NCI-H524 (cell line): Measurements from ENCODE around the gene LRRC26.

Experiments
- DNase-seq, 2 experiments: peaks; one replicate each; lab custom pipeline; 2025; lab: John Stamatoyannopoulos, UW

The LRRC26 gene, protein sequence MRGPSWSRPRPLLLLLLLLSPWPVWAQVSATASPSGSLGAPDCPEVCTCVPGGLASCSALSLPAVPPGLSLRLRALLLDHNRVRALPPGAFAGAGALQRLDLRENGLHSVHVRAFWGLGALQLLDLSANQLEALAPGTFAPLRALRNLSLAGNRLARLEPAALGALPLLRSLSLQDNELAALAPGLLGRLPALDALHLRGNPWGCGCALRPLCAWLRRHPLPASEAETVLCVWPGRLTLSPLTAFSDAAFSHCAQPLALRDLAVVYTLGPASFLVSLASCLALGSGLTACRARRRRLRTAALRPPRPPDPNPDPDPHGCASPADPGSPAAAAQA

DNA sequence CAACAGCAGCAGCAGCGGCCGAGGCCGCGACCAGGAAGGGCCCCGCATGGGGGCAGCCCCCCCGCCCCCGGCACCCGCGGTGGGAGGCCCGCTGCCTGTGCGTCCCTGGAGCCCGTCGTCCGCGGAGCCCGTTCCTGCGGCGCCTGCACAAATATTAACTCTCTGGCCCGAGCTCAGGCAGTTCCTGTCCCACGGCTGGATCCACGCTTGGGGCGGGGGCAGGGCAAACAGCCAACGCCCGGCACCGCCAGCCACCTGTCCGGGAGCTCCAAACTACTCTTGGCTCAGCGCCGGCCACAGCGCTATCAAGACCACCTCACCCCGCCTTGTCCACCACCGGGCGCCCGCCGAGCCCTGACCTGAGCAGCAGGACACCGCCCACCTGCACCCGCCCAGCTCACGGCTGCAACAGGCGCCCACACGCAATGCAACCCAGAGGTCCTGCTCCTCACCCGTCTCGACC is at the start of gene LRRC26:
TSS of gene LRRC26 (minus strand) at position 156 of the 463 bp plus-strand sequence. CDS start at position 48, 108 bp downstream.
- DNase-seq, result no peak

DNA sequence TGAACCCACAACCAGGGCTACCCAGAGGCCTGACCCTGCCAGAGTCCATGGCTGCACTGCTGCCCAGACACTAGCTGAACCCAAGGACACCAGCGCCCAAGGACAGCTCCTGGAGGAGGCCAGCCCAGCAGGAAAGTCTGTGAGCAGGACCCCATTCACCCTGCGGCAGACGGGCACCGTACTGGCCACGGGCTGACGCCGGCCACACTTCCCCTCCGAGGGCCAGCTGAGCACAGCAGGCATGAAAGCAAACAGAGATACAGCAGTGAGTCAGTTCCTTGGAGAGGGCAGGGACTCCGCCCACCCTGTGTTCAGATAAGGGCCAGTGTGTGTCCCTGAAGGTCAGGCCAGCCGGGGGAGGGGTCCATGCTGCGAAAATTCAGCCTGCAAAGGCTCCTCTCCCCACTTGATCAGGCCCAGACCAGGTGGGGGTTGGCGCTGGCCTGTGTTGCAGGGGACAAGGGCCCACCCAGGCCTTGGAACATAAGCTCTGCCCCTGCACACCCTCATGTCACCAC is 49.0 kb upstream of the LRRC26 start:
- DNase-seq, result no peak

DNA sequence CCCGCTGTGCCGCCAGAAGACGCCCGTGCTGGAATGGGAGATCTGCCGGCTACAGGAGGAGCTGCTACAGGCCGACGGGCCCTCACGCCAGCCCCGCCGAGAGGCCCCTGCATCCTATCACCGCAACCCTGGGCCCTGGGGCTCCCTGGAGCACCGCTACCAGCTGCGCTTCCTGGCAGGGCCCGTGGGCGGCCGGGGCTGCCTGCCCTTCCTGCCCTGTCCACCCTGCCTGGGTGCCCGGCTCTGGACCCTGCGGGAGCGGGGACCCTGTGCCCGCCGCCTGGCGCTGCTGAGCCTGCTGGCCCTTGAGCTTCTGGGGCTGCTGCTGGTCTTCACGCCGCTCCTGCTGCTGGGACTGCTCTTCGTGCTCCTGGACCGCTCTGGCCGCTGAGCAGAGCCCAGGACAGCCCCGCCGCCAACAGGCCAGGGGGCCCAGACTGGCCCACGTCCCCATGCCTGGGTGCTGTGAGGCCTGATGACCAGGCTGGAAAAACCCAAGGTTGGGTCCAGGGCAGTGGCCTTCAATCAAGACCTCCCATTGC is 48.4 kb upstream of the LRRC26 start:
- no peak for DNase-seq

DNA sequence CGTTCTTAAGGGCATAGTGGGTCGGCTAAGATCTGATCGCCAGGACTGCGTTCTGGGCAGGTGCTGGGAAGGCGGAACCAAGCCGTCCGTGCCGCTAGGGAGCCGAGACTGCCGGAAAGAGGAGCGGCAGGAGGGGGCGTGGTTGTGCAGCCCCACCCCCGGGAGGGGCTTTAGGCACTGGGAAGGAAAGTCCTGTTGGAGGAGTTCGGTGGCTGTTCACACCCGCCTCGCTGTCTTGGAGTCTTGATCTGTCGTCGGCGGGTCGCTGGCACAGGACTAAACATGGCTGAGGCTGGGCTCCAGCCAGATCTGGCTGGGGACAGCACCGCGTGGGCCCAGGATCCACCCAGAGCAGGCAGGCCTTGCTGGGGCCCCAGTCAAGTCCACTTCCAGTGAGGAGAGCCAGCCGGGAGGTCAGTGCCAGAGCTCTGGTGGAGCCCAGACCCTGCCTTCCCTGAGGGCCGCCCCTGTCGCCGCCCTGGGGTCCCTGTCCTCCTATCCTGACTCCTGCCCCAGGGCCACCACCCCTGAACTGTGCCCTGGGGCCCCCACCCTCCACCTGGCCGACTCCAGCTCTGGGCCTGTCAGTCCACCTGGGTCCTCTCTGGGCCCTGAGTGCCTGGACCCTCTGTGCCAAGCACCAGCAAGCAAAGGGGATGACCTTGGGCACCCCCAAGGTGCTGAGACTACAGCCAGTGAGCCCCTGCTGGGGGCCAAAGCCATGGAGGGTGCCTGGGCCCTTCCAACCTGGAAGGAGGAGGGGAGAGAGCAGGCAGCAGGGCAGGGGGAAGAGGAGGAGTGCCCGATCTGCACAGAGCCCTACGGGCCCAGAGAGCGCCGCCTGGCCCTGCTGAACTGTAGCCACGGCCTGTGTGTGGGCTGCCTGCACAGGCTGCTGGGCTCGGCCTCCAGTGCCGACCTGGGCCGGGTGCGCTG is 47.7 kb upstream of the LRRC26 start:
- no peak for DNase-seq

DNA sequence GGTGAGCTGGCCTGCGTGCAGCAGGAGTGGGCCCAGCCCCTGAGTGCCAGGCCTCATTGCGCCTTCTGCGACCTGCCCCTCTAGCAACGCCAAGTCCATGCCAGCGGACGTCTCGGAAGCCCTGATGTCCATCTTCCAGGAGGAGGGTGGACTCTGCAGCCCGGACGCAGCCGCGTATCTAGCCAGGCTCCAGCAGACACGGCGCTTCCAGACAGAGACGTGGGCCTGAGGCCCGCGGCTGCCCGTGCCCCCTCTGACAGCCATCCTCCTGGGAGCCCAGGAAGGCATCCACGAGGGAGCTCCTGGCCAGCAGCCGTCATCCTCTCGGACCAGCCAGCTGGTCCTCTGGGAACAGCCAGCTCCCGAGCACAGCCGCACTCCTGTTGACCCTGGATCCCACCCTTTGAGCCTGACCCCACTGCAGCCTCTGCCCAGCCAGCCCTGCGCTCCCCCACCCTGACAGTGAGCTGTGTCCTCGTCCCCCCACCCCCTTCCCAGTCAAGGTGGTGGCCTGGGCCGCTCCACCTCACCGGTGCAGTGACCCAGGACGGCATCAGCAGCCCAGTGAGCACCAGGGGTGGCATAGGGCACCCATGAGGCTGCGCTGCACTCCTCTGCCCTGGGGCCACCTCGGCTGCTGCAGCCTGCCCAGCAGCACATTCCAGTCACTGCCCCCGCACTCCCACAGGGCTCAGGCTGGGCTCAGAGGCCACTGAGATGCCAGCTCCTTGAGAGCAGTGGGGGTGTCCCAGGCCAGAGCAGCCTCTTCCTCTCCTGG is 46.5 kb upstream of the LRRC26 start:
- DNase-seq, result no peak

DNA sequence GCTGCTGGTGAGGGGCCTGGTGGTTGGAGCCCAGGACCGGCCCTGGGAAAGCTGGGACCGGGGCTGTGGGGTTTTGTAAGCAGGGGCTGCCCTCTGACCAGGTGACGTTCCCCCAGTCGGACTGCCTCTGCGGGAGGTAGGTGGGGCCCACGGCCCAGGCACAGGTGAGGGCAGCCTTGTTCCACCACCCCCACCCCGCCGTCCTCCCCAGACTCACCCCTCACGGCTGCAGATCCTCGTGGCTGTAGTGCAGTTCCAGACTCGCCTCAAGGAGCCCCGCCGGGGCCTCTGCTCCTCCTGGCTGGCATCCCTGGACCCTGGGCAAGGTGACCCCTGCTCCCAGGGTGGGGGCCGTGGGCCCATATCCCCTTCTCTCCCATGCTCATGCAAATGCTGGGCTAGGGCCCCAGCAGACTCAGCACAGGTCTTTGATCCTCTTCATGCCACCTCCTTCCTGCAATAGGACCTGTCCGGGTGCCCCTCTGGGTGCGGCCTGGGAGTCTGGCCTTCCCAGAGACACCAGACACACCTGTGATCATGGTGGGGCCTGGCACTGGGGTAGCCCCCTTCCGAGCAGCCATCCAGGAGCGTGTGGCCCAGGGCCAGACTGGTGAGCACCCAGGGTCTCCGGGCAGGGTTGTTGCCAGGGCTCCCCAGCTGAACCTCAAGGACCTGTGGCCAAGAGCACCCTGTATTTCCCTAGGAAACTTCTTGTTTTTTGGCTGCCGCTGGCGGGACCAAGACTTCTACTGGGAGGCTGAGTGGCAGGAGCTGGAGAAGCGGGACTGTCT is 45.5 kb upstream of the LRRC26 start:
- DNase-seq, result no peak

DNA sequence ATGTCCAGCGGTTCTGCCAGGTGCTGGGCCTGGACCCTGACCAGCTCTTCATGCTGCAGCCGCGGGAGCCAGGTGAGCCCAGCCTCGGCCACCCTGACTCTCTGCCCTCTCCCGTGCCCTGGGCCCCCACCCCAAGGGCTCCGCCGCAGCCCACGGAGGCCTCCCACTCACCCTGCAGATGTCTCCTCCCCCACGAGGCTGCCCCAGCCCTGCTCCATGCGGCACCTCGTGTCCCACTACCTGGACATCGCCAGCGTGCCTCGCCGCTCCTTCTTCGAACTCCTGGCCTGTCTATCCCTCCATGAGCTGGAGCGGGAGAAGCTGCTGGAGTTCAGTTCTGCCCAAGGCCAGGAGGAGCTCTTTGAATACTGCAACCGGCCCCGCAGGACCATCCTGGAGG is 44.8 kb upstream of the LRRC26 start:
- no peak for DNase-seq

DNA sequence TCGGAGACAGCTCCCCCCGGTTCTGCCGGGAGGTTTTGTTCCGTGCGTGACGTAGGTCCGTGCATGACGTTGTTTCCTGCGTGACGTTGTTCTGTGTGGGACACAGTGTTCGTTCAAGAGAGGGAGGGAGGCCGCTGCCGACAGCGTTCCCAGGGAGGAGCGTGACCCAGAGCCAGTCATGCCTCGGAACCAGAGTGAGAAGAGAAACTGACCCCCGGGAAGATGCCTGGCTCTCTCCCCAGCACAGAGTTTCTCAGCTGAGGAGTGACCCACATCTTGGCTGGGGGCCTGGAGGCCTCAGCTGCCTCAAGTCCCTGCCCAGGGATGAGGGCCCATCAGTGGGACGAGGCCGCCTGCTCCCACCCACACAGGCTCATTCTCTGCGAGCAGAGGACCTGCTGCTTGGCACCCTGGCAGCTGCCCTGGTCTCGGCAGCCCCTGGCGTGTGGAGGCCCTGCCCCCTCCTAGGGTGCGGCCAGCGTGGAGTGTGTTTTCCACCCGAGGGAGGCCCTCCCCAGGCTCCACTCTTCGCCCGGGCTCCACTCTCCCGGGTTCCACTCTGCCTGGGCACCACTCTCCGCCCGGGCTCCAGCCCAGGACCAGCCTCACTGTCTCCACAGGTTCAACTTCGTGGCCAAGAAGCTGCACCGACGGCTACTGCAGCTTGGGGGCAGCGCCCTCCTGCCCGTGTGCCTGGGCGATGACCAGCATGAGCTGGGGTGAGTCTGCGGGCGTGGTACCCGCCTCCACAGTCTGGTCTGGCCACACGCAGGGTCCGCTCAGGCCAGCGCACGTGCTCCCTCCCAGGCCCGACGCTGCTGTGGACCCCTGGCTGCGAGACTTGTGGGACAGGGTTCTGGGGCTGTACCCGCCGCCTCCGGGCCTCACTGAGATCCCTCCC is 43.6 kb upstream of the LRRC26 start:
- DNase-seq, result no peak

DNA sequence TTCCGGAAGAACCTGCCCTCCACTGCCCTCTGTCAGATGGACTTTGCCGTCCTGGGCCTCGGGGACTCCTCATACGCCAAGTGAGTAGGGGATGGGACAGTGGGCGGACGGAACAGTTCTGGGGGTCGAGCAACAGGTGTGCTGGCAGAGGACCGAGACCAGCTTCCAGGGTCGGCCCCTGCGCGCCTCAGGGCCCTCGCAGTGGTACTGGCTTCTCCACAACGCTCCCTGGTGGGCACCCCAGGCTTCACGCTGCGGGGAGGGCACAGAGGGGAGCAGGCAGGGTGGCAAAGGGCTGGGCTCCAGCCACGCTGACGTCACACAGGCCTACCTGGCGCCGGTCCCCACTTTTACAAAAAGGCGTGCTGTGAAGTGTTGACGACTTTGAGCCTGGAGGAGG is 42.7 kb upstream of the LRRC26 start:
- DNase-seq, result no peak

DNA sequence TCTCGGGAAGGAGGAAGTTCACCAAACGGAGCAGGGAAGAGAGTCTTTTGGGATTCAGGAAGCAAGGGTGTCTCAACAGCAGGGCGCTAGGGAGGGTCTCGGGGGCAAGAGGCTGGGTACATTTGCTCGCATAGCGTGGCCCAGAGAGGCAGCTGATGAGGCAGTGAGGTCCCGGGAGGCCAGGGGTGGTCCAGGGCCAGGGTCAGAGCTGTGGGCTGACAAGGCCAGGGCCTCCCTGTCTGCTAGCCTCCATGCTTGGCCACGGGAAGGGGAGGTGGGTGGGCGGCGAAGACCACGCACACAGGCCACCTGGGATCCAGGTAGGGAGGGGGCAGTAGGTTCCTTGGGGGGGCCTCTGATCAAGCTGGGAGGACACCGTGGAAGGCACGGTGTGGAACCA is 41.7 kb upstream of the LRRC26 start:
- DNase-seq, result no peak

DNA sequence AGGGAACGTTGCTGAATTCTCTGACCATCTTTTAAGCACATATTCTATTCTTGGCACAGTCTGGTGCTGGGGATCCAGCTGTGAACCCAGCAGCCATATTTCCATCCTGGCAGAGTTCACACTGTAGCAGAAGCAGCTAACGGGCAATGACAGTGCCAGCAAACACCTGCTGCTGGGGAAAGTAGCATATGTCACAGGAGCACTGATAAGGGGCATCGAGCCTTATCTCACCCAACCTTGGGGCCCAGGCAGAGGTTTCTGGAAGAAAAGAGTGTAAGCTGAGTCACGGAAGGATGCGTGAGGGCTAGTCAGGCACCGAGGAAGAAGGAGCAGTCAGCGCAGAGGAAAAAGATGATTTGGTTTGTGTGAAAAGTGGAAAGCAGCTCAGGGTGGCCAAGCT is 36.8 kb upstream of the LRRC26 start:
- no peak for DNase-seq

DNA sequence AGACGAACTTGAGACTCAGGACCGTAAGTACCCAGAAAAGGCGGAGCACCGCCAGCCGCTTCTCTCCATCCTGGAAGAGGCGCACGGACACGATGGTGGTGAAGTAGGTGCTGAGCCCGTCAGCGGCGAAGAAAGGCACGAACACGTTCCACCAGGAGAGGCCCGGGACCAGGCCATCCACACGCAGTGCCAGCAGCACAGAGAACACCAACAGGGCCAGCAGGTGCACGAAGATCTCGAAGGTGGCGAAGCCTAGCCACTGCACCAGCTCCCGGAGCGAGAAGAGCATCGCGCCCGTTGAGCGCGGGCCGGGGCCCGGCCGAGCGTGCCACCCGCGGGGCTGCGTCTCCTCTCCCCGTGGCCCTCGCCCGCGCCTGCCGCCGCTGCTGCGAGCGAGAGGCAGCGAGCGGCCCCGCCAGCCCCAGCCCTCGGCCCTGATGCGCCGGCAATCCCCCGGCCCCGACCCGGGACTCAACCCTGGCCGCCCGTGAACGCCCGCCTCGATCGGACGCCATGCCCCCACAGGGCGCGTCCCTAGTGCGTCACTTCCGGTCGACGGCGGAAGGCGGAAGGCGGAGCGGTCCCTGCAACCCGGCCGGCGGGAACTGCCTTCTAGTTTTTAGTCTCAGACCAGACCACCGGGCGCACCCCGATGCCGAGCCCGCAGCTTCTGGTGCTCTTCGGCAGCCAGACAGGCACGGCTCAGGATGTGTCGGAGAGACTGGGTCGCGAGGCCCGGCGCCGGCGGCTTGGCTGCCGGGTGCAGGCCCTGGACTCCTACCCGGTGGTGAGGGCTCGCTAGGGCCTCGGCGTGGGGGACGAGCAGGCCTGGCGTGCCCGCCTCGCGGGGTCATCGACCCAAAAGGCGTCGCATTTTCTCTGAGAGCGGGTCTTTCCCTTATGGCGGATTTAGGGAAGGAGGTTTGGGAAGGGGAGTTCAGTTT is 35.5 kb upstream of the LRRC26 start, which contains the start of the genes NDOR1 and TMEM203:
TSS of gene NDOR1 (plus strand) at position 575 of the 944 bp plus-strand sequence. CDS start at position 653, 78 bp downstream.
TSS of gene TMEM203 (minus strand) at position 523 of the 944 bp plus-strand sequence. CDS start at position 289, 234 bp downstream.
- DNase-seq, result peak; percentile 44 to 79

DNA sequence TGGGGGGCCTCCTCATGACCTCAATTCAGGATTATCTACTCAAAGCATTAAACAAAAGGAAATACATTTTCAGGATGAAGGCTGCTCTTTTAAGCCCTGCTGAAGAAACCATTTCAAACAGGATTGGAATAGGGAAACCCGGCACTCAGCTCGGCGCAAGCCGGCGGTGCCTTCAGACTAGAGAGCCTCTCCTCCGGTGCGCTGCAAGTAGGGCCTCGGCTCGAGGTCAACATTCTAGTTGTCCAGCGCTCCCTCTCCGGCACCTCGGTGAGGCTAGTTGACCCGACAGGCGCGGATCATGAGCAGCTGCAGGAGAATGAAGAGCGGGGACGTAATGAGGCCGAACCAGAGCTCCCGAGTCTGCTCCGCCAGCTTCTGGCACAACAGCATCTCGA is 34.9 kb upstream of the LRRC26 start:
- no peak for DNase-seq

DNA sequence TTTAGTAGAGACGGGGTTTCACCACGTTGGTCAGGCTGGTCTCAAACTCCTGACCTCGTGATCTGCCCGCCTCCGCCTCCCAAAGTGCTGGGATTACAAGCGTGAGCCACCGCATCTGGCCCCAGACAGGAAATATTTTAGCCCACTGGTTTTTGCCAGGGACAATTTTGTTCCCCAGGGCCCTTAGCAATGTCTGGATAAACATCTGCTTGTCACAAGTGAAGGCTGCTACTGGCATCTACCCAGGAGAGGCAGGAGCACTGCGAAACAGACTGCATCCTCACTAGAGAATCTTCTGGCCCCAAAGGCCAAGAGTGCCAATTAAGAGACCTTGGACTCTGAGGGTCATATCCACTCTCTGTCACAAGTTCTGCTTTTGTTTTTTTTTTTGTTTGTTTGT is 33.1 kb upstream of the LRRC26 start:
- no peak for DNase-seq

DNA sequence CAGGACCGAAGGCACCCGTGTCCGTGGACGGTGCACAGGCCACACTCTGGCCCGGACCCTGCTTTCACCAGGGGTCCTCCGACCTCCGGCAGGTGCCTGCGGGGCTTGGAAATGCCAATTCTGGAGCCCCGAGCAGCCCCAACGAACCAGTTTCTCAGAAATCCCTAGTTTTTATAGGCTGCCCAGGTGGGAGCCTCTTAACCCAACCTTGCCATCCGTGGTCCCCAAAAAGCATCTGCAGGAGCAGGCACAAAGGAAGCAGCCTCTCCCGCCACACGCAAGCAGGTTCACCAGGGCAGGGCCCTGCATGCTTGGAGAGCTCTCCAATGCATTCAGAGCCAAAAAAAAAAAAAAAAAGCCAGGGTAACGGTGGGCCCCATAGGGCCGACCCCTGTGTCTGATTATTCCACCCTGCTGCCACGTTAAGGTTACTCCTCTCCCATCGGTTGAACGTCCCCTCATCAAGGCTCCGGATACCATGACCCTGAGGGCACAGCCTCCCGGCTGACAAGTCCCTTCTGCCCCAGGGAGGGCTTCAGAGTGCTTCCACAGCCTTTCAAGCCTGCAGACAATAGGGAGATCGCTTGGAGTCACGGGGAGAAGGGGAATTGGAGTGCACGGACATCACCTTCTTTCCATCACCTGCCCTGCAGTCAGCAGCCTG is 31.5 kb upstream of the LRRC26 start:
- no peak for DNase-seq

DNA sequence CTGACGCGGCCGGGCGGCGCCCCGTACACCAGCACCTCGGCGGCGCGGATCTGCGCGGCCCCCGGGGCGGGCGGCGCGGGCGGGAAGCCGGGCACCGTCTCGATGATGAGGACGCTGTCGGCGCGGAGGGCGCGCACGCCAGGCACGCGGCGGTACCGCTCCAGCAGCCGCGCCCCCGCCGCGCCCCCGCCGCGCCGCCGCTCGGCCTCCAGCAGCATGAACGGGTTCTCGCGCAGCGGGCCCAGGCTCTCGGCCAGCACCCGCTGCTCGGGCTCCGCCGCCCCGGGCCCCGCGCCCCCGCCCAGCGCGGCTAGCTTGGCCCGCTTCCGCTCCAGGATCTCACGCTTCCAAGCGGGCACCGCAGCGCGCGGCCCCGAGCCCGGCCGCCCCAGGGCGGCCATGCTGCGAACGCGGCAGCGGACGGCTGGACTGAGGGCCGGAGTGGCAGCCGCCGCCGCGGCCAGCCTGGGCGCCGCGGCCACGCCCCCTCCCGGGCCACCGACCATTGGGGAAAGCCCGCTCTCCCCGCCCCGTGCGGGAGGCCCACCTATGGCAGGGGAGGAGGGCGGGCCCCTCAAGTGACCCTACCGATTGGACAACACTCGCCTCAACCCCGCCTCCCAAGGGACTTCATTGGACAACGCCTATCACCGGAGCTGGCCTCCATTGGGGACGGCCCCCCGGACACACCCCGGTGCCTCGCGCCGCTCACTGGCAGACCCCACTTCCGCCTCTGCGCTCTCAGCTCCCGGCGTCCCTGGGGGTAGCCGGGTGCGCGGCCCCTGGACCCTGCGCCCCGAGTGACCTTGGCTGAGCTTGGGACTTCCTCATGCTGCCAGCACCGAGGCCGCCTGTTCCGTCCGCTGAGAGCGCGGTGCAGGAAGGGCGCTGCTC is 30.7 kb upstream of the LRRC26 start, which contains the start of gene TPRN:
TSS of gene TPRN (minus strand) at position 431 of the 894 bp plus-strand sequence. CDS start at position 401, 30 bp downstream.
- peak; percentile 100 for DNase-seq
